HepG2 (cell line): ENCODE results near the gene CEP128. TPM values are rescaled to one million over a fixed set of nuclear protein-coding genes. Genes with fewer than 3 reads are reported as not detected.

Source experiments
- HOXD1 ChIP-seq: sonication (generic); formaldehyde crosslinking; IDR thresholded peaks from 2 replicates; pipeline ENCODE4 v1.5.0; 2020; ENCODE audit warnings: missing genetic modification reagents
- ISL2 ChIP-seq: sonication (generic); formaldehyde crosslinking; IDR thresholded peaks from 2 replicates; pipeline ENCODE4 v1.5.0; 2020; ENCODE audit warnings: missing genetic modification reagents
- MIXL1 ChIP-seq: IDR thresholded peaks from 2 replicates; pipeline ENCODE4 v1.6.1; 2016
- PRDM15 ChIP-seq: sonication (generic); formaldehyde crosslinking; IDR thresholded peaks from 2 replicates; pipeline ENCODE4 v1.4.0; 2020; ENCODE audit warnings: missing genetic modification reagents
- RBM22 ChIP-seq: fragments of 200-400 bp; formaldehyde crosslinking; optimal IDR thresholded peaks from 2 replicates; pipeline ENCODE3; 2017; ENCODE audit warnings: mild to moderate bottlenecking, low read length, moderate library complexity
- REXO4 ChIP-seq: sonication (generic); formaldehyde crosslinking; IDR thresholded peaks from 2 replicates; pipeline ENCODE4 v1.8.0; 2022; ENCODE audit warnings: missing genetic modification reagents, mild to moderate bottlenecking, borderline replicate concordance
- SP1 ChIP-seq, 2 experiments: fragments of 450-650 bp in 1 of 2; sonication (generic) in 1 of 2; formaldehyde crosslinking in 1 of 2; IDR thresholded peaks; 2 replicates each; pipeline versions ENCODE4 v1.4.0 to v1.6.1; 2016 to 2020; ENCODE audit warnings: missing genetic modification reagents in 1 of 2
- ZBTB7B ChIP-seq: sonication (generic); formaldehyde crosslinking; IDR thresholded peaks from 2 replicates; pipeline ENCODE4 v1.4.0; 2020; ENCODE audit warnings: missing genetic modification reagents
- ZC3H4 ChIP-seq: sonication (generic); formaldehyde crosslinking; IDR thresholded peaks from 2 replicates; pipeline ENCODE4 v1.4.0; 2020; ENCODE audit warnings: missing genetic modification reagents, borderline replicate concordance
- ZKSCAN5 ChIP-seq: sonication (generic); formaldehyde crosslinking; IDR thresholded peaks from 2 replicates; pipeline ENCODE4 v1.5.1; 2020; ENCODE audit warnings: mild to moderate bottlenecking, missing genetic modification reagents
- ZNF205 ChIP-seq: IDR thresholded peaks from 2 replicates; pipeline ENCODE4 v1.6.1; 2018; ENCODE audit warnings: missing biosample characterization, missing genetic modification reagents
- ZNF337 ChIP-seq: sonication (generic); formaldehyde crosslinking; IDR thresholded peaks from 2 replicates; pipeline ENCODE4 v1.5.1; 2020; ENCODE audit warnings: missing genetic modification reagents, low read depth, mild to moderate bottlenecking, borderline replicate concordance
- ZNF33A ChIP-seq: sonication (generic); formaldehyde crosslinking; IDR thresholded peaks from 2 replicates; pipeline ENCODE4 v1.5.1; 2020; ENCODE audit warnings: missing genetic modification reagents, mild to moderate bottlenecking, moderate library complexity, borderline replicate concordance
- ZNF382 ChIP-seq: sonication (generic); formaldehyde crosslinking; IDR thresholded peaks from 2 replicates; pipeline ENCODE4 v1.5.0; 2020; ENCODE audit warnings: missing genetic modification reagents, mild to moderate bottlenecking, borderline replicate concordance
- ZNF503 ChIP-seq: sonication (generic); formaldehyde crosslinking; IDR thresholded peaks from 2 replicates; pipeline ENCODE4 v1.4.0; 2020; ENCODE audit warnings: missing genetic modification reagents
- ZNF564 ChIP-seq: sonication (generic); formaldehyde crosslinking; IDR thresholded peaks from 2 replicates; pipeline ENCODE4 v1.8.1; 2023; ENCODE audit warnings: mild to moderate bottlenecking, missing genetic modification reagents
- ZNF607 ChIP-seq: sonication (generic); formaldehyde crosslinking; IDR thresholded peaks from 2 replicates; pipeline ENCODE4 v1.5.1; 2020; ENCODE audit warnings: missing genetic modification reagents, mild to moderate bottlenecking, borderline replicate concordance
- ZNF747 ChIP-seq: sonication (generic); formaldehyde crosslinking; IDR thresholded peaks from 2 replicates; pipeline ENCODE4 v1.8.1; 2023; ENCODE audit warnings: missing genetic modification reagents, mild to moderate bottlenecking, borderline replicate concordance
- polyA plus RNA-seq, 8 experiments: library from polyadenylated mRNA; depleted of rRNA in 3 of 8; stranded (reverse) in 7 of 8; unstranded in 1 of 8; fragments of >200 nt; fragmentation: Illumina TruSeq in 4 of 8; extraction: Trizol in 4 of 8; gene quantifications; 2 replicates each; pipeline versions ENCODE4 v1.2.1 to v1.2.3, GENCODE V29; 2011 to 2016; ENCODE audit warnings: low read depth in 4 of 8, missing spikeins in 1 of 8, mixed read lengths in 1 of 8; ENCODE audit not compliant: insufficient read depth in 1 of 8
- total RNA-seq, 5 experiments: library from RNA; depleted of rRNA; stranded (reverse); fragments of >200 nt; fragmentation: Illumina TruSeq; extraction: Trizol; gene quantifications; 2 replicates each; pipeline ENCODE4 v1.2.3, GENCODE V29; 2016; ENCODE audit warnings: low read depth in 1 of 5
- TF ChIP-seq, protein P1 (sequence below): sonication (generic); formaldehyde crosslinking; conservative IDR thresholded peaks from 2 replicates; pipeline ENCODE4 v1.8.0; 2022; ENCODE audit warnings: low read depth, missing genetic modification reagents

The CEP128 gene
- total and polyA plus RNA-seq, 2 of the 13 experiments (the other 11 are each of a cell fraction or from before 2014, with no cell fraction given) = 1.3 to 7.5 TPM

DNA sequence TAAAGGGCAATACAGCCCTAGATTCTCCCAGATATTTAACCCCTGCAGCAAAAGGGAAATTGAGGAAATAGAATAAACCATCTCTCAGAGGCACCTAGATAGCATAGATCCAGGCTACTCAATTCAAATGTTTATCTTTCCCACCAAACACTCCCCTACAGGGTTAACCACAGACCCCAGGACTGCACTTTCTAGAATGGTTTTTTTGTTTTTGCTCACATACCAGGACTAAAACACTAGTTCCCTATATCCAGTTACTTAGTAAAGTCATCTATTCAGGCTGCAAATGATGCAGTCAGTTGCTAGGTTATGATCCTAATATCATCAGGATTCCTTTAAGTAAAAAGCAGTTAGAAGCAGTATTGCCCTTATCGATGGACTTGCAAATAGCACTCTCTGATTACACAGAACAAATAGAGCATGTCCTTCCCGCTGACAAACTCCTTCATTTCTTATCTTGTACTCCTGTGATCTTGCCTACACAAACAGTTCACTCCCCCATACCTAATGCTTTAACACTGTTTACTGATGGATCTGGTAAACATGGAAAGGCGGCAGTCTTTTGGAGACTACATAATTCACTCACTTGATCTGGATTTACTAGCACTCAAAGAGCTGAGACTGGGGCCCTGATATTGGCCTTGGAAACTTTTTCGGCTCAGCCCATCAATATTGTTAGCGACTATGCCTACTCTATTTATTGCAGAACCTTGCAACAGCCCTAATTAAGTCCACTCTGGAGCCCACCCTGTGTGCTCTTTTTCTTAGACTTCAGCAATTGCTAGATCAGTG is 473.0 kb downstream of the CEP128 start (continued):
- no peak for TF ChIP-seq PRDM15 (CRISPR knock-in tag)
- TF ChIP-seq ZNF564 = 0 out of 2 replicates have a peak, but pooled peaks have one; percentile 61
- peak; percentile 90; the same call in 1 of the 2 replicates for TF ChIP-seq ZNF205
- no peak for TF ChIP-seq ZKSCAN5 (CRISPR knock-in tag)
- TF ChIP-seq ZNF503 (CRISPR knock-in tag) = peak; percentile 100
- TF ChIP-seq SP1 (IDR thresholded peaks at IDR 0.05) = no peak
- TF ChIP-seq SP1 (CRISPR knock-in tag; IDR thresholded peaks at IDR 0.05) = peak; percentile 64; the same call in 1 of the 2 replicates
- TF ChIP-seq MIXL1 (CRISPR knock-in tag) = peak; percentile 98
- peak; percentile 58; the same call in 1 of the 2 replicates for TF ChIP-seq ZBTB7B (CRISPR knock-in tag)
- TF ChIP-seq, protein P1, sequence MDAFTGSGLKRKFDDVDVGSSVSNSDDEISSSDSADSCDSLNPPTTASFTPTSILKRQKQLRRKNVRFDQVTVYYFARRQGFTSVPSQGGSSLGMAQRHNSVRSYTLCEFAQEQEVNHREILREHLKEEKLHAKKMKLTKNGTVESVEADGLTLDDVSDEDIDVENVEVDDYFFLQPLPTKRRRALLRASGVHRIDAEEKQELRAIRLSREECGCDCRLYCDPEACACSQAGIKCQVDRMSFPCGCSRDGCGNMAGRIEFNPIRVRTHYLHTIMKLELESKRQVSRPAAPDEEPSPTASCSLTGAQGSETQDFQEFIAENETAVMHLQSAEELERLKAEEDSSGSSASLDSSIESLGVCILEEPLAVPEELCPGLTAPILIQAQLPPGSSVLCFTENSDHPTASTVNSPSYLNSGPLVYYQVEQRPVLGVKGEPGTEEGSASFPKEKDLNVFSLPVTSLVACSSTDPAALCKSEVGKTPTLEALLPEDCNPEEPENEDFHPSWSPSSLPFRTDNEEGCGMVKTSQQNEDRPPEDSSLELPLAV = no peak
- peak; percentile 46; the same call in 1 of the 2 replicates for TF ChIP-seq ZNF747 (CRISPR knock-in tag)
- TF ChIP-seq ZNF337 (CRISPR knock-in tag) = no peak
- TF ChIP-seq ZNF33A = no peak
- TF ChIP-seq RBM22 = no peak
- no peak for TF ChIP-seq REXO4 (CRISPR knock-in tag)
- TF ChIP-seq ZNF607 = peak; percentile 89; the same call in 1 of the 2 replicates
- TF ChIP-seq ZC3H4 = no peak
- TF ChIP-seq ZNF382 (CRISPR knock-in tag) = no peak
- TF ChIP-seq HOXD1 (CRISPR knock-in tag) = peak; percentile 98
- peak; percentile 100 for TF ChIP-seq ISL2 (CRISPR knock-in tag)
